H1 (cell line): ENCODE measurements around the gene DGKA. TPM values are rescaled to one million over a fixed set of nuclear protein-coding genes. Genes with fewer than 3 reads are reported as not detected.

ENCODE experiments used
- CTCF ChIA-PET: fragments of 300-600 bp; sonication (Branson Sonifier 250); formaldehyde crosslinking; loops from one replicate; lab custom pipeline; 2021; ENCODE audit not compliant: partially characterized antibody; lab: Charles Lee
- POLR2A ChIA-PET: fragments of 300-600 bp; sonication (Branson Sonifier 250); formaldehyde crosslinking; loops from one replicate; lab custom pipeline; 2021; ENCODE audit warnings: inconsistent platforms; ENCODE audit not compliant: partially characterized antibody; lab: Charles Lee
- DNase-seq, 2 experiments: peaks; one replicate each; pipeline versions ENCODE4 v3.0.0 to v3.0.0-alpha.2; 2010 to 2022; ENCODE audit warnings: low spot score in 2 of 2, low read depth in 1 of 2, mixed read lengths in 1 of 2
- FAIRE-seq: peaks from 2 replicates; lab custom pipeline; 2011; peaks lifted over from hg19 to GRCh38; lab: Jason Lieb, UNC
- H2AFZ ChIP-seq: 2 replicates; pipeline ENCODE4 v1.8.1; 2012; ENCODE audit warnings: low read length, inconsistent platforms
- H2AK5ac ChIP-seq: 2 replicates; pipeline ENCODE4 v1.6.1; 2013; ENCODE audit warnings: low read depth, low read length
- H2BK120ac ChIP-seq: replicated peaks from 2 replicates; pipeline ENCODE3; 2013; ENCODE audit warnings: low read depth, low read length, inconsistent platforms
- H2BK12ac ChIP-seq: 2 replicates; pipeline ENCODE4 v1.6.1; 2013; ENCODE audit warnings: low read depth, low read length
- H2BK15ac ChIP-seq: 2 replicates; pipeline ENCODE4 v1.6.1; 2013; ENCODE audit warnings: low read length
- H2BK20ac ChIP-seq: 2 replicates; pipeline ENCODE4 v1.6.1; 2013; ENCODE audit warnings: low read length
- H2BK5ac ChIP-seq: 2 replicates; pipeline ENCODE4 v1.6.1; 2013; ENCODE audit warnings: low read depth, low read length
- H3K14ac ChIP-seq: 2 replicates; pipeline ENCODE4 v1.6.1; 2013; ENCODE audit warnings: inconsistent platforms; ENCODE audit not compliant: insufficient read length
- H3K18ac ChIP-seq: 2 replicates; pipeline ENCODE4 v1.6.1; 2013; ENCODE audit warnings: low read length; ENCODE audit errors: extremely low read depth
- H3K23ac ChIP-seq: 2 replicates; pipeline ENCODE4 v1.6.1; 2013; ENCODE audit warnings: inconsistent platforms; ENCODE audit not compliant: insufficient read length
- H3K23me2 ChIP-seq: 2 replicates; pipeline ENCODE4 v1.6.1; 2013; ENCODE audit warnings: low read depth, low read length
- H3K27ac ChIP-seq: 2 replicates; pipeline ENCODE4 v1.6.1; 2011; ENCODE audit warnings: low read depth, low read length, inconsistent platforms
- H3K27me3 ChIP-seq, 4 experiments: replicated peaks in 1 of 4; 1 replicate in 1 of 4; 2 replicates in 3 of 4; pipeline versions ENCODE4 v1.6.1 to v1.8.1; 2011 to 2013; ENCODE audit warnings: low read length in 3 of 4, mild to moderate bottlenecking in 3 of 4, inconsistent platforms in 2 of 4, mixed read lengths in 2 of 4, moderate library complexity in 1 of 4; ENCODE audit not compliant: control insufficient read depth in 3 of 4, insufficient read depth in 3 of 4; ENCODE audit errors: extremely low read depth in 1 of 4
- H3K36me3 ChIP-seq, 4 experiments: 2 replicates each; pipeline versions ENCODE4 v1.6.1 to v1.8.1; 2011 to 2013; ENCODE audit warnings: mild to moderate bottlenecking in 4 of 4, low read length in 3 of 4, moderate library complexity in 2 of 4, control low read depth in 1 of 4, inconsistent platforms in 1 of 4; ENCODE audit not compliant: insufficient read depth in 4 of 4, control insufficient read depth in 2 of 4
- H3K4ac ChIP-seq: replicated peaks from 2 replicates; pipeline ENCODE3; 2013; ENCODE audit warnings: low read length, low read depth, mixed read lengths, inconsistent platforms; ENCODE audit not compliant: insufficient read length
- H3K4me1 ChIP-seq, 4 experiments: replicated peaks in 1 of 4; 1 replicate in 1 of 4; 2 replicates in 3 of 4; pipeline versions ENCODE4 v1.6.1 to v1.8.1; 2011 to 2013; ENCODE audit warnings: low read length in 3 of 4, inconsistent platforms in 2 of 4, mixed read lengths in 1 of 4; ENCODE audit not compliant: insufficient read depth in 4 of 4, control insufficient read depth in 3 of 4
- H3K4me2 ChIP-seq, 2 experiments: 2 replicates each; pipeline versions ENCODE4 v1.6.1 to v1.8.1; 2011 to 2013; ENCODE audit warnings: low read depth in 2 of 2, low read length in 2 of 2, control low read depth in 1 of 2, inconsistent platforms in 1 of 2, mild to moderate bottlenecking in 1 of 2; ENCODE audit not compliant: insufficient read depth in 1 of 2
- H3K4me3 ChIP-seq, 4 experiments: fragments of 200-600, 300-600 bp in 1 of 4; sonication (generic), shearing (Covaris generic), sonication (Bioruptor Twin) in 1 of 4; 2 replicates each; pipeline versions ENCODE4 v1.5.1 to v1.8.1; 2011 to 2016; ENCODE audit warnings: low read length in 4 of 4, low read depth in 3 of 4, control low read depth in 2 of 4, inconsistent platforms in 2 of 4, mild to moderate bottlenecking in 2 of 4, mixed read lengths in 1 of 4, moderate library complexity in 1 of 4; ENCODE audit not compliant: insufficient read depth in 2 of 4; ENCODE audit errors: extremely low read depth in 1 of 4
- H3K56ac ChIP-seq: replicated peaks from 2 replicates; pipeline ENCODE3; 2013; ENCODE audit warnings: low read depth, mild to moderate bottlenecking, mixed read lengths, low read length, inconsistent platforms; ENCODE audit not compliant: insufficient read length
- H3K79me1 ChIP-seq: 2 replicates; pipeline ENCODE4 v1.6.1; 2013; ENCODE audit warnings: low read depth, low read length, control low read depth
- H3K79me2 ChIP-seq, 2 experiments: 2 replicates each; pipeline versions ENCODE4 v1.6.1 to v1.8.1; 2012 to 2013; ENCODE audit warnings: low read length in 2 of 2, mild to moderate bottlenecking in 2 of 2, inconsistent platforms in 1 of 2; ENCODE audit not compliant: insufficient read depth in 2 of 2, control insufficient read depth in 1 of 2
- H3K9ac ChIP-seq, 4 experiments: replicated peaks in 1 of 4; 1 replicate in 1 of 4; 2 replicates in 3 of 4; pipeline versions ENCODE4 v1.6.1 to v1.8.1; 2011 to 2013; ENCODE audit warnings: low read depth in 3 of 4, low read length in 3 of 4, control low read depth in 2 of 4, mild to moderate bottlenecking in 2 of 4, moderate library complexity in 2 of 4, inconsistent platforms in 1 of 4; ENCODE audit errors: extremely low read depth in 1 of 4
- H3K9me3 ChIP-seq, 2 experiments: 2 replicates each; pipeline versions ENCODE4 v1.6.1 to v1.8.1; 2012 to 2013; ENCODE audit warnings: mild to moderate bottlenecking in 2 of 2, moderate library complexity in 2 of 2, control low read depth in 1 of 2, inconsistent platforms in 1 of 2, low read depth in 1 of 2, low read length in 1 of 2, mixed read lengths in 1 of 2; ENCODE audit not compliant: insufficient read depth in 2 of 2
- H4K20me1 ChIP-seq, 2 experiments: replicated peaks in 1 of 2; 2 replicates each; pipeline versions ENCODE3 to v1.8.1; 2011 to 2013; ENCODE audit warnings: inconsistent platforms in 2 of 2, low read length in 2 of 2, mild to moderate bottlenecking in 1 of 2; ENCODE audit not compliant: insufficient read depth in 2 of 2, control insufficient read depth in 1 of 2
- H4K5ac ChIP-seq: 2 replicates; pipeline ENCODE4 v1.6.1; 2013; ENCODE audit warnings: low read length, low read depth, mixed read lengths, inconsistent platforms; ENCODE audit not compliant: insufficient read length
- H4K8ac ChIP-seq: 2 replicates; pipeline ENCODE4 v1.8.0; 2013; ENCODE audit warnings: mild to moderate bottlenecking, moderate library complexity, low read length, inconsistent platforms; ENCODE audit not compliant: insufficient read depth; ENCODE audit errors: extremely low read depth
- H4K91ac ChIP-seq: replicated peaks from 2 replicates; pipeline ENCODE3; 2013; ENCODE audit warnings: low read length, mixed read lengths, inconsistent platforms; ENCODE audit not compliant: insufficient read length
- BACH1 ChIP-seq: IDR thresholded peaks from 2 replicates; pipeline ENCODE4 v1.6.1; 2012; ENCODE audit warnings: low read length, improper control_type of control experiment
- FOSL1 ChIP-seq: IDR thresholded peaks from 2 replicates; pipeline ENCODE4 v1.6.1; 2011; ENCODE audit warnings: mild to moderate bottlenecking, low read depth, low read length, moderate library complexity; ENCODE audit not compliant: insufficient read depth
- HDAC2 ChIP-seq, 2 experiments: fragments of 300-600 bp in 1 of 2; sonication (generic) in 1 of 2; IDR thresholded peaks; 2 replicates each; pipeline ENCODE4 v1.6.1; 2011 to 2012; ENCODE audit warnings: low read depth in 2 of 2, low read length in 2 of 2, mild to moderate bottlenecking in 2 of 2, moderate library complexity in 2 of 2, borderline replicate concordance in 1 of 2, inconsistent platforms in 1 of 2
- JUN ChIP-seq: IDR thresholded peaks from 2 replicates; pipeline ENCODE4 v1.6.1; 2011; ENCODE audit warnings: low read depth, mild to moderate bottlenecking, improper control_type of control experiment, low read length
- POLR2AphosphoS5 ChIP-seq: IDR thresholded peaks from 2 replicates; pipeline ENCODE4 v1.6.1; 2011; ENCODE audit warnings: low read depth, low read length
- RNF2 ChIP-seq: fragments of 200-900, 300-1000 bp; sonication (generic); IDR thresholded peaks from 2 replicates; pipeline ENCODE4 v1.7.1; 2016; ENCODE audit warnings: borderline replicate concordance, low read depth, mild to moderate bottlenecking, antibody characterized with exemption, low read length; ENCODE audit not compliant: poor library complexity, severe bottlenecking; ENCODE audit errors: missing control alignments
- WGBS, 2 experiments: shearing (Covaris generic) in 1 of 2; methylation state at CpG; one replicate each; pipeline versions ENCODE4 v1.1.6 to v1.1.7; 2013 to 2015; ENCODE audit warnings: low lambda C conversion rate in 2 of 2, mixed read lengths in 2 of 2, inconsistent platforms in 1 of 2, low coverage in 1 of 2, missing lambda C conversion rate in 1 of 2; ENCODE audit not compliant: insufficient replicate concordance in 2 of 2, insufficient coverage in 1 of 2, insufficient read length in 1 of 2; ENCODE audit errors: extremely low coverage in 1 of 2, missing lambda C conversion rate in 1 of 2; 5-methylcytosine and 5-hydroxymethylcytosine counted together
- polyA plus RNA-seq, 7 experiments: library from polyadenylated mRNA; depleted of rRNA in 3 of 7; stranded (reverse) in 5 of 7; unstranded in 2 of 7; fragments of >200 nt in 5 of 7; fragments of 200-250 nt in 2 of 7; gene quantifications; 1 replicate in 5 of 7; 2 replicates in 1 of 7; 4 replicates in 1 of 7; pipeline versions ENCODE4 v1.2.1 to v1.2.3, GENCODE V29; 2011 to 2013; ENCODE audit warnings: missing spikeins in 2 of 7, mixed read lengths in 2 of 7
- total RNA-seq: library from RNA; stranded (reverse); fragmentation: NEBNext Ultra II Directional; extraction: Animal tissue kit (Norgen Biotek cat#: 25700); gene quantifications from 2 replicates; pipeline ENCODE4 v1.2.1, GENCODE V29; 2021
- TF ChIP-seq, protein P1 (sequence below): IDR thresholded peaks from 2 replicates; pipeline ENCODE4 v1.6.1; 2011; ENCODE audit warnings: low read length, improper control_type of control experiment

The DGKA gene
- total and polyA plus RNA-seq, 2 of the 8 experiments (the other 6 are each of a cell fraction or from before 2014, with no cell fraction given), result 15.9 to 18.0 TPM

DNA sequence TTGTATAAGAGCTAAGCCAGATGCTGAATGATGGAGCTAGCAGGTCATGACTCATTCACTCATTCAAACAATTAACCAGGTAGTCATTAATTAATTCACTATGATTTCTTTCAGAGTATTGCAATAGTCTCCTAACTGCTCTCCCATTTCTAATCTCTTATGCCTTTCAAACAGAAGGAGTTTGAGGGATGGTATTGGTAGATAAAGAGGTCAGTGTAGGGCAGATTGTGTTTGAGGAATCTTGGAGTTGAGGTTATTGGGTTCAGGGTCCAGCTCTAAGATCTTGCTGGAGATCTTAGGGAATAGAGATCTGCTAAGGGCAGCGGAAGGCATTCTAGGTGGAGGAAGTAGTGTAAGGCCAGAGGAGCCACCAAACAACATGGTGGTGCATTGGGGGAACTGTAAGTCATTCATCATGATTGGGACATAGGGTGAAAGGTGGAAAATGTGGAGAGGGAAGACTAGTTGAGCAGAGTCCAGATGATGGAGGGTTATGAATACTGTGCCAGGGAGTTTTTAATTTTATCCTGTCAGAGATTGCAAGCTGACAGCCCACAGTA, 11.7 kb downstream of the DGKA start:
- Histone ChIP-seq H4K5ac (no peak overlapping the region), H3K18ac (no peak overlapping the region), H2AK5ac (no peak overlapping the region), H3K36me3 (no peaks in the 10 kb centered on the region), H2BK120ac (no peak overlapping the region), H3K9me3 (no peaks in the 10 kb centered on the region), H3K4me3 (no peak overlapping the region), H3K14ac (no peak overlapping the region), H3K4me1 (peaks cover 0 to 9% (median 2%) of the 10 kb centered on the region in 4 experiments; a peak in 4 of 7 replicates), H3K27ac (no peak overlapping the region), H2BK15ac (no peak overlapping the region), H3K27me3 (no peaks in the 10 kb centered on the region), H2AFZ (no peak overlapping the region), H4K20me1 (no peaks in the 10 kb centered on the region), H3K79me1 (no peaks in the 10 kb centered on the region), H2BK5ac (no peak overlapping the region), H3K9ac (no peak overlapping the region), H3K79me2 (no peaks in the 10 kb centered on the region), H4K8ac (no peak overlapping the region), H4K91ac (no peak overlapping the region), H3K23ac (no peak overlapping the region), H3K4ac (no peak overlapping the region), H2BK20ac (no peak overlapping the region), H2BK12ac (no peak overlapping the region), H3K56ac (no peak overlapping the region), H3K23me2 (no peaks in the 10 kb centered on the region; the same call in 1 of the 2 replicates), H3K4me2 (no peak overlapping the region)
- TF ChIP-seq JUN (no peak), RNF2 (no peak), BACH1 (no peak), FOSL1 (no peak), HDAC2 (IDR thresholded peaks at IDR 0.05; ENCODE audit: borderline replicate concordance in 1 of 2, low read depth in 2 of 2, low read length in 2 of 2) (no peak), POLR2AphosphoS5 (no peak)
- TF ChIP-seq, protein P1, sequence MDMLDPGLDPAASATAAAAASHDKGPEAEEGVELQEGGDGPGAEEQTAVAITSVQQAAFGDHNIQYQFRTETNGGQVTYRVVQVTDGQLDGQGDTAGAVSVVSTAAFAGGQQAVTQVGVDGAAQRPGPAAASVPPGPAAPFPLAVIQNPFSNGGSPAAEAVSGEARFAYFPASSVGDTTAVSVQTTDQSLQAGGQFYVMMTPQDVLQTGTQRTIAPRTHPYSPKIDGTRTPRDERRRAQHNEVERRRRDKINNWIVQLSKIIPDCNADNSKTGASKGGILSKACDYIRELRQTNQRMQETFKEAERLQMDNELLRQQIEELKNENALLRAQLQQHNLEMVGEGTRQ, result no peak
- WGBS, 2 experiments, result 94% methylated on average over 1 of the region's 1 CpG; no CpG with 5 or more reads in 1 of the 2 experiments
- DNase-seq, result no peak
- ChIA-PET POLR2A (interaction anchor here (0.9 to 1.7 kb wide), 5 partner anchors 13 to 32 kb away, joined by 3 to 6 read pairs (median 3); partner anchors contain the start of gene PYM1), CTCF (interaction anchor here (0.5 to 7.9 kb wide), 4 partner anchors 9 to 86 kb away, joined by 3 to 71 read pairs (median 5); partner anchors contain the start of genes DGKA and PYM1)
- FAIRE-seq, result no peak
